Mammary epithelial cell (primary cell): ENCODE results near the gene MPP3.

ENCODE experiments used
- EZH2 ChIP-seq: IDR thresholded peaks from 2 replicates; pipeline ENCODE4 v1.6.1; 2012; ENCODE audit warnings: low read length, inconsistent platforms, borderline replicate concordance
- TF ChIP-seq, protein P1 (sequence below), 2 donors: IDR thresholded peaks in 1 of 2; conservative IDR thresholded peaks in 1 of 2; 2 replicates each; pipeline ENCODE4 v1.5.1; 2011 to 2012; ENCODE audit warnings: inconsistent platforms in 2 of 2, low read length in 2 of 2, mild to moderate bottlenecking in 2 of 2, control low read depth in 1 of 2, low read depth in 1 of 2; ENCODE audit not compliant: insufficient read depth in 1 of 2; ENCODE audit errors: extremely low read depth in 1 of 2

DNA sequence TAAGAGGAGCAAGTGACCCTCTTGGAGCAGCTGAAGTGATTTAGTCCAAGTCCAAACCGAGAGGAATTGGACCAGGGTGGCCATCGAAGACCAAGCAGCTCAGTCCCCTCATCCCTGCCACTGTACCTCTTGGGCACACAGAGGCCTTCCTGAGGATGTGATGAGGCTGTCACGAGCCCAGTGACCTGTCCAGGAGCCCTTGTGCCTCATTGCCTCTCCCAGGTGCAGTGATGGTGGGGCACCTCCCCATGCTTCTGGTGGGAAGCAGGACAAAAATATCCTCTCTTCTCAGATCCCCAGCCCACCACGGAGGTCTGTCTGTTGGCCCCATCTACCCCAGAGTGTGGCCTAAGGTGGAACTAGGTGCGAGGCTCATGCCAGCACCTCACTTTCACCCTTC lies 11.3 kb upstream of the MPP3 start:
- TF ChIP-seq, protein P1, sequence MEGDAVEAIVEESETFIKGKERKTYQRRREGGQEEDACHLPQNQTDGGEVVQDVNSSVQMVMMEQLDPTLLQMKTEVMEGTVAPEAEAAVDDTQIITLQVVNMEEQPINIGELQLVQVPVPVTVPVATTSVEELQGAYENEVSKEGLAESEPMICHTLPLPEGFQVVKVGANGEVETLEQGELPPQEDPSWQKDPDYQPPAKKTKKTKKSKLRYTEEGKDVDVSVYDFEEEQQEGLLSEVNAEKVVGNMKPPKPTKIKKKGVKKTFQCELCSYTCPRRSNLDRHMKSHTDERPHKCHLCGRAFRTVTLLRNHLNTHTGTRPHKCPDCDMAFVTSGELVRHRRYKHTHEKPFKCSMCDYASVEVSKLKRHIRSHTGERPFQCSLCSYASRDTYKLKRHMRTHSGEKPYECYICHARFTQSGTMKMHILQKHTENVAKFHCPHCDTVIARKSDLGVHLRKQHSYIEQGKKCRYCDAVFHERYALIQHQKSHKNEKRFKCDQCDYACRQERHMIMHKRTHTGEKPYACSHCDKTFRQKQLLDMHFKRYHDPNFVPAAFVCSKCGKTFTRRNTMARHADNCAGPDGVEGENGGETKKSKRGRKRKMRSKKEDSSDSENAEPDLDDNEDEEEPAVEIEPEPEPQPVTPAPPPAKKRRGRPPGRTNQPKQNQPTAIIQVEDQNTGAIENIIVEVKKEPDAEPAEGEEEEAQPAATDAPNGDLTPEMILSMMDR (conservative IDR thresholded peaks at IDR 0.05 in 1 of 2, IDR thresholded peaks at IDR 0.05 in 1 of 2; ENCODE audit: extremely low read depth in 1 of 2, insufficient read depth in 1 of 2, low read depth in 1 of 2, low read length in 2 of 2), result no peak
- TF ChIP-seq EZH2, result no peak
